Aorta (tissue), 5 donors: ENCODE results near the gene APRT. TPM values are rescaled to one million over a fixed set of nuclear protein-coding genes. Genes with fewer than 3 reads are reported as not detected.

ENCODE experiments used
- ATAC-seq: fragments of 200-7000 bp; cut with Tn5 transposase; one replicate; pipeline ENCODE4 v1.9.1; 2022; ENCODE audit warnings: moderate library complexity; ENCODE audit not compliant: low FRiP score
- DNase-seq, 2 donors: peaks; one replicate each; pipeline ENCODE4 v3.0.0-alpha.2; 2020
- H3K27ac ChIP-seq, 2 donors: one replicate each; pipeline ENCODE4 v1.5.1; 2013; ENCODE audit warnings: low read length in 2 of 2, mild to moderate bottlenecking in 2 of 2, moderate library complexity in 2 of 2, control low read depth in 1 of 2, inconsistent platforms in 1 of 2, low read depth in 1 of 2
- H3K27me3 ChIP-seq, 2 donors: one replicate each; pipeline ENCODE4 v1.6.1; 2013; ENCODE audit warnings: control low read depth in 1 of 2, low read length in 1 of 2, mild to moderate bottlenecking in 1 of 2, moderate library complexity in 1 of 2; ENCODE audit not compliant: insufficient read depth in 2 of 2, control insufficient read depth in 1 of 2
- H3K36me3 ChIP-seq, 2 donors: one replicate each; pipeline ENCODE4 v1.6.1; 2013; ENCODE audit warnings: control low read depth in 1 of 2, low read length in 1 of 2, mild to moderate bottlenecking in 1 of 2; ENCODE audit not compliant: insufficient read depth in 2 of 2, control insufficient read depth in 1 of 2
- H3K4me1 ChIP-seq, 2 donors: one replicate each; pipeline ENCODE4 v1.6.1; 2013; ENCODE audit warnings: low read length in 2 of 2, control low read depth in 1 of 2, mild to moderate bottlenecking in 1 of 2, moderate library complexity in 1 of 2; ENCODE audit not compliant: insufficient read depth in 2 of 2, control insufficient read depth in 1 of 2
- H3K4me3 ChIP-seq, 2 donors: one replicate each; pipeline ENCODE4 v1.5.1; 2013; ENCODE audit warnings: low read length in 2 of 2, control low read depth in 1 of 2, mild to moderate bottlenecking in 1 of 2
- H3K9me3 ChIP-seq: one replicate; pipeline ENCODE4 v1.6.1; 2013; ENCODE audit warnings: mild to moderate bottlenecking, low read length; ENCODE audit not compliant: control insufficient read depth
- WGBS, 2 donors: extraction: QIAGEN DNeasy Blood & Tissue Kit; methylation state at CpG; one replicate each; pipeline ENCODE4 v1.1.7; 2013; 5-methylcytosine and 5-hydroxymethylcytosine counted together
- intact Hi-C, 2 donors: fragments of 100-400 bp; cut with DNase I; formaldehyde crosslinking; loops; one replicate each; pipeline versions ENCODE4 v1.14.2 to v1.15.0; 2022
- polyA plus RNA-seq, 2 donors: library from polyadenylated mRNA; stranded (reverse); fragments of 200-250 nt; gene quantifications; one replicate each; pipeline ENCODE4 v1.2.3, GENCODE V29; 2013
- total RNA-seq, 2 donors: library from RNA; stranded (reverse); fragmentation: NEBNext Ultra II Directional; extraction: Animal tissue kit (Norgen Biotek cat#: 25700); gene quantifications; one replicate each; pipeline ENCODE4 v1.2.1, GENCODE V29; 2021
- donor health status: healthy with polysubstance abuse.
- donor health status: Bipolar disorder and iron deficiency.
- donor health status: DM: no; HTN: no; CAD: no.
- donor health status: DM: no; HTN: no; CAD: no.
- donor health status: DM: yes; HTN: yes; CAD: no.

APRT gene
- total and polyA plus RNA-seq, 4 donors, result 60.2 to 116 (median 74.9) TPM

DNA sequence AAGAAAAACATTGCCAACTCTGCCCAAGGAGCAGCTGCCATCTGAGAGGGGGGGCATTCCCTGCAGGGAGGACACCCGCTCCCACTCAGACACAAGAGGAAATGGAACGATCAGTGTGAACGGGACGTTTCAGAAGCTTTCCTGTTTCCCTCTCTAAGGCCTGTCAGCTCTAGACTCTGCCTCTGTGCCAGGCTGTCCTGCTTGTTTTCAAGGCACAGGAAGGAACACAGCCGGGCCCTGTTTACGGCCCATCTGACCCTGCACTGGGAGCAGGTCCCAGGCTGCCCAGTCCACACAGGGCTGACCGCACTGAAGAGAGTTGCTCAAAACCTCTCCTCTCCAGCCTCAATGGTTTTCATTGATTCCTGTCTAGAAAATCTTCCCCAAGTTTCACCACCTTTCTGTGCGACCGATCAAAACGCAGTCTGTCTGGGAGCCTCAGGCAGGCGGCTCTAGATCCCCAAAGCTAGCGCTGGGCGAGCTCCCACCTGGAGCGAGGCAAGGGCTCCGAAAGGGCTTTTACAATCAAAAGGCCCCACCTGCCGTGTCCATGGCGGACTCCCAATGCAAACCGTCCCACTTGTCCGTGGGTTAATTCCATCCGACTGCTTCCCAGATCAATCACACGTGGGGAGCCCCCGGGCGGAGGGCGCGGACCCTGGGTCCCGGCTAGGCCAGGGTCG lies 28.2 kb downstream of the APRT start:
- Histone ChIP-seq H3K9me3 (no peaks in the 10 kb centered on the region), H3K27ac (peak overlapping the region in 1 of 2 donors; percentile 80), H3K36me3 (no peaks in the 10 kb centered on the region), H3K4me1 (no peaks in the 10 kb centered on the region), H3K27me3 (no peaks in the 10 kb centered on the region), H3K4me3 (peak overlapping the region; percentile 79 to 92)
- 40 to 43% methylated on average over 27 of the region's 27 CpGs for WGBS, 2 donors
- DNase-seq (no peak), ATAC-seq (peak; percentile 61)
- intact Hi-C loops, result loop anchor here (2.0 to 10.0 kb wide), 3 partner anchors 39 to 329 kb away; partner anchors contain the start of gene ZFPM1 (in 1 of the 2)

GRCh38 chr16:88782454-88783390 lies 29.0 kb downstream of the APRT start:
- no peak overlapping the region for H3K4me3 ChIP-seq
- 35 to 40% methylated on average over 16 of the region's 16 CpGs for WGBS, 2 donors
- DNase-seq (no peak), ATAC-seq (no peak)
- intact Hi-C loops, result loop anchor here (2.0 to 10.0 kb wide), 2 partner anchors 40 to 328 kb away; partner anchors contain the start of gene ZFPM1 (in 1 of the 2)
- no peaks in the 10 kb centered on the region for H3K36me3 ChIP-seq
- H3K9me3 ChIP-seq, result no peaks in the 10 kb centered on the region
- no peaks in the 10 kb centered on the region for H3K27me3 ChIP-seq
- no peaks in the 10 kb centered on the region for H3K4me1 ChIP-seq
- H3K27ac ChIP-seq, result peak overlapping the region in 1 of 2 donors; percentile 80

GRCh38 chr16:88781140-88782077 lies 30.3 kb downstream of the APRT start:
- intact Hi-C loops, result loop anchor here (2.0 to 10.0 kb wide), 2 partner anchors 39 to 327 kb away; partner anchors contain the start of gene ZFPM1 (in 1 of the 2)
- H3K4me3 ChIP-seq, result no peak overlapping the region

GRCh38 chr16:88780142-88781062 lies 31.3 kb downstream of the APRT start:
- Histone ChIP-seq H3K27ac (no peak overlapping the region), H3K4me3 (no peak overlapping the region), H3K36me3 (no peaks in the 10 kb centered on the region), H3K4me1 (no peaks in the 10 kb centered on the region), H3K27me3 (no peaks in the 10 kb centered on the region), H3K9me3 (no peaks in the 10 kb centered on the region)
- intact Hi-C loops, result loop anchor here in 1 of 2 donors (10.0 kb wide), 1 partner anchor 326 kb away; the partner anchor contains the start of gene ZFPM1
- DNase-seq, result no peak
- ATAC-seq, result no peak
- WGBS, 2 donors, result 90 to 93% methylated on average over 13 of the region's 13 CpGs

More at GRCh38 chr16:88781140-88782077, 30.3 kb downstream of the APRT start:
- Histone ChIP-seq H3K4me1 (no peaks in the 10 kb centered on the region), H3K36me3 (no peaks in the 10 kb centered on the region), H3K27ac (no peak overlapping the region), H3K27me3 (no peaks in the 10 kb centered on the region), H3K9me3 (no peaks in the 10 kb centered on the region)
- 87 to 89% methylated on average over 28 of the region's 28 CpGs for WGBS, 2 donors
- ATAC-seq, result no peak
- peak in 1 of 2 donors; percentile 77 for DNase-seq

DNA sequence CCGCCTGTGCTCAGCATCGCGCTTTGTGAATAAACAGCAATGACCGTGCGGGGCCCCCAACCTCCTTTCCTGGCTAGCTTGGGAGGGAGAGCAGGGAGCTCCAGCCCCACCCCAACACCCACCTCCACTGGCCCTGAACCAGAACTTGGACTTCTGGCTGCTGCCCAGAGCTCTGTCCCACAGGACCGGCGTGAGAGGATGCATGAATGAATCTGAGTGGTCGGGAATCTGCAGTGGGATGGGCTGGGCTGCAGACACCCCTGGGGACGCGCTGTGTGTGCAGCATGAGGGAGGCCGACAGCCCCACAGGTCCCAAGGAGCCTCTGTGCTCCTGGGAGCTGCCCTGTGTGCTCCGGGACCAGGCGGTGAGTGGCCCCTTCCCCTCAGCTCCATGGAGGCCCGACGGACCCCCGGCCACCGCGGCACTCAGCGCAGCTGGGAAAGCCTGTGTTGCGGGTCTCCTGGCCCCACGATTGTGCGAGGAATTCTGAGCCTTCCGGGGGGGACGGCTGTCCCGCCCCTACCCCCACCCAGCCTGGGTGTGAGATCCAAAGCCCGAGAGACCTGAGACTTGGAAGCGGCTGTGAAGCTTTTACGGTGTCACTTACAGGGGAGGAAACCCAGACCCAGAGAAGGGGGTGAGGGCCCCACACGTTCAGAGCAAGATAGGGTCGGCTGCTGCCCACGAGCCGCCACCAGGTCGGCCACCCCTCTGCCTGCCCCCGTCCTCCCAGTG lies 32.2 kb downstream of the APRT start:
- Histone ChIP-seq H3K27ac (no peak overlapping the region), H3K4me1 (no peaks in the 10 kb centered on the region), H3K4me3 (no peak overlapping the region), H3K27me3 (no peaks in the 10 kb centered on the region), H3K9me3 (no peaks in the 10 kb centered on the region), H3K36me3 (no peaks in the 10 kb centered on the region)
- ATAC-seq (no peak), DNase-seq (no peak)
- WGBS, 2 donors, result 38 to 44% methylated on average over 34 of the region's 34 CpGs
- intact Hi-C loops, result loop anchor here in 1 of 2 donors (10.0 kb wide), 1 partner anchor 325 kb away; the partner anchor contains the start of gene ZFPM1

DNA sequence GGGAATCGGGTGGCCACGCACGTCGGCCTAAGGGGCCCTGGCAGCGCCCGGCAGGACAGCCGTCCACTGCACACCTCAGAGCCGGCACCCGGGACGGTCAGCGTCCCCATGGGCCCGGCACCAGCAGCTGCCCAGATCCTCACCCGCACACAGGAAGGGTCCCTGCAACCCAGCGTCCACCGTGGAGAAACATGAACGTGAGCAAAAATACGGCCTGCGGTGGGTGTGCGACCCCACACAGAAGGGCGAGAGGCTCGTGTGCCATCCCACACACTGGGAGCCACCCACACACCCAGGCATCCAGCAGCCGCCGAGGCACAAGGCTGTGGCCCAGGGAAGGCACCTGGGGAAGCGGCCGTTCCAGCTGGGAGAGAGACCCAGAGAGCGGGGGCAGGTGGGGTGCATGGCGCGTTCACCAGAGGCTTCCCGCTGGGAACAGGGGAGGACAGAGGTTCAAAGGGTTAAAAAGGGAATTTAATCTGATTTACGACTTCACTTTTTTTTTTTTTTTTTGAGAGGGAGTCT lies 33.1 kb downstream of the APRT start:
- Histone ChIP-seq H3K9me3 (no peaks in the 10 kb centered on the region), H3K27ac (no peak overlapping the region), H3K36me3 (no peaks in the 10 kb centered on the region), H3K4me1 (no peaks in the 10 kb centered on the region), H3K4me3 (no peak overlapping the region), H3K27me3 (no peaks in the 10 kb centered on the region)
- ATAC-seq (no peak), DNase-seq (no peak)
- 86 to 89% methylated on average over 30 of the region's 30 CpGs for WGBS, 2 donors
- intact Hi-C loops, result no loop called here

DNA sequence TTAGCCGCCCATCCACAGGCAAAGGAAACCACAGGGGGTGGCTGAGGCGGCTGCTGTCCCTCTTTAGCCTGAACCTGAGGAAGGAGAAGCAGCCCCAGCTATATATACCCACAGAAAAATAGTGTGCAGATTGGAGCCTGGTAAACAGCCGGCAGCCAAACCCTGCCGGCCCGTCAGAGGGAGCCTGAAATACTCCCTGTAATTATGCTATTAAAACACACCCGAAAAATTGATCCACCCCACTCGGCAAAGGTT lies 33.5 kb downstream of the APRT start:
- H3K4me1 ChIP-seq, result no peaks in the 10 kb centered on the region
- intact Hi-C loops, result no loop called here

More for the DNA sequence above, 33.5 kb downstream of the APRT start:
- H3K27me3 ChIP-seq, result no peaks in the 10 kb centered on the region
- H3K9me3 ChIP-seq, result no peaks in the 10 kb centered on the region
- H3K27ac ChIP-seq, result no peak overlapping the region
- no peaks in the 10 kb centered on the region for H3K36me3 ChIP-seq
- DNase-seq (no peak), ATAC-seq (no peak)
- WGBS, 2 donors, result 91% methylated on average over 7 of the region's 7 CpGs
- no peak overlapping the region for H3K4me3 ChIP-seq
